Muscle layer of duodenum (tissue), 2 donors: ENCODE measurements around the gene LRRC70.
"Not testable (repeated sequence)": the region's sequence is repeated elsewhere in the genome, so short reads cannot be mapped to it uniquely, and the experiment has no call there.

Source experiments
- H3K27ac ChIP-seq: one replicate; pipeline ENCODE4 v1.7.0; 2013; ENCODE audit warnings: mild to moderate bottlenecking, low read length
- H3K27me3 ChIP-seq: one replicate; pipeline ENCODE4 v1.7.0; 2013; ENCODE audit warnings: low read depth, mild to moderate bottlenecking, control low read depth, low read length
- H3K36me3 ChIP-seq, 2 donors: one replicate each; pipeline ENCODE4 v1.7.0; 2013; ENCODE audit warnings: low read length in 2 of 2, control low read depth in 1 of 2, mild to moderate bottlenecking in 1 of 2; ENCODE audit not compliant: insufficient read depth in 2 of 2, control insufficient read depth in 1 of 2
- H3K4me1 ChIP-seq, 2 donors: one replicate each; pipeline ENCODE4 v1.7.0; 2013; ENCODE audit warnings: low read length in 2 of 2, mild to moderate bottlenecking in 2 of 2, control low read depth in 1 of 2, moderate library complexity in 1 of 2; ENCODE audit not compliant: insufficient read depth in 2 of 2, control insufficient read depth in 1 of 2
- H3K4me3 ChIP-seq, 2 donors: one replicate each; pipeline ENCODE4 v1.7.0; 2013; ENCODE audit warnings: low read length in 2 of 2, low read depth in 1 of 2, mild to moderate bottlenecking in 1 of 2
- H3K9me3 ChIP-seq, 2 donors: one replicate each; pipeline ENCODE4 v1.7.0; 2013; ENCODE audit warnings: low read length in 2 of 2, control low read depth in 1 of 2, mild to moderate bottlenecking in 1 of 2; ENCODE audit not compliant: control insufficient read depth in 1 of 2
- donor health status: healthy.

The LRRC70 gene

DNA sequence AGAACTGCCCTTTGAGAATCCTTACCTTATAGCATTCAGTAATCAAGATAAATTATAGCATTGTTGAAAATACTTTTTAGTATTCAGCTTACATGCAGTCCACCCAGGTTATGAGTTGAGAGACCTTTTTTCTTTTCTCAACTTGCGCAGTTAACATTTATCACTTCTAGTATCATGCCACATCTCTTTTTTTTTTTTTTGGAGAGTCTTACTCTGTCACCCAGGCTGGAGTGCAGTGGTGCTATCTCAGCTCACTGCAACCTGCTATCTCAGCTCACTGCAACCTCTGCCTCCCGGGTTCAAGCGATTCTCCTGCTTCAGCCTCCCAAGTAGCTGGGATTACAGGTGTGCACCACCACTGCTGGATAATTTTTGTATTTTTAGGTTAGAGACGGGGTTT, 29.0 kb downstream of the LRRC70 start:
- no peak overlapping the region for H3K4me3 ChIP-seq
- H3K27ac ChIP-seq, result no peak overlapping the region
- H3K9me3 ChIP-seq, result no peaks in the 10 kb centered on the region
- H3K4me1 ChIP-seq, result no peaks in the 10 kb centered on the region
- peaks cover 0 to 13% of the 10 kb centered on the region in 2 donors for H3K36me3 ChIP-seq
- no peaks in the 10 kb centered on the region for H3K27me3 ChIP-seq

DNA sequence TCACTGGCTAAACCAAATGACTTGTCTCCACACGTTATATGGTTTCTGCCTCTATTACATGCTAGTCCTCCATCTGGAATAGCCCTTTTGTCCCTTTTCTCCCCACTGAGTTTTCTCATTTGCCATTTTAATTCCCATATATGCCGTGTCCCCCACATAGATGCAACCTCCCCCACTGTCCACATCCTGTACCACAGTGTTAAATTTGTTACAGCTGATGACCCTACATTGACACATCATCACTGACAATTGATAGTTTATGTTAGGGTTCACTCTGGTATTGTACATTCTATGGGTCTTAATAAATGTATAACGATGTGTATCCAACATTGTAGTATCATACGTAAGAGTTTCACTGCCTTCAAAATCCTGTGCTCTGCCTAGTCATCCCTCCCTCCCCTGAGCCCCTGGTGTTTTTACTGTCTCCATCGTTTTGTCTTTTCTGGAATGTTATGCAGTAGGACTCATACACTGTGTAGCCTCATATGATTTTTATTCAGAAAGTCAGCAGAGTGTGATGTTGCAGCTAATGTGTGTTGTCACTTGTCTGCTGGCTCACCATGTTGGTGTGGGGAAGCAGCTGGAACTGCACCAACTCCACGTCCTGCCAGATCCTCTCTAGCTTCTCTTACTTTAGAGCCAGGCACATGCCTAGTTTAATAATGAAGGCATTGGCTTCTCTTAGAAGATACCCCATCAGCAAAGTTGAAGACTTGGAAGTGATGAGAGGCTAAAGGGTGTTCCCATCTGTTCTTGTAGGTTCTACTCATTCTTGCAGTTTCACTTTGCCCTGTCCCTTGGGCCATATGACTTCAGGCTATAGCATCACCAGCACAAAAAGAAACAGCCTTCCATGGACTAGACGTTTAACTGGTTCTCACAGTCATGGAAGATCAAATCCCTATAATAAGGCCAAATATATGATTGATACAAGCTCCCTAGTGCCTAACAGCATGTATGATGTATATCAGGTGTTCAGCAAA, 30.2 kb downstream of the LRRC70 start:
- no peak overlapping the region for H3K4me3 ChIP-seq
- H3K4me1 ChIP-seq, result no peaks in the 10 kb centered on the region
- H3K36me3 ChIP-seq, result peaks cover 0 to 12% of the 10 kb centered on the region in 2 donors
- H3K27me3 ChIP-seq, result no peaks in the 10 kb centered on the region
- no peak overlapping the region for H3K27ac ChIP-seq
- H3K9me3 ChIP-seq, result no peaks in the 10 kb centered on the region

DNA sequence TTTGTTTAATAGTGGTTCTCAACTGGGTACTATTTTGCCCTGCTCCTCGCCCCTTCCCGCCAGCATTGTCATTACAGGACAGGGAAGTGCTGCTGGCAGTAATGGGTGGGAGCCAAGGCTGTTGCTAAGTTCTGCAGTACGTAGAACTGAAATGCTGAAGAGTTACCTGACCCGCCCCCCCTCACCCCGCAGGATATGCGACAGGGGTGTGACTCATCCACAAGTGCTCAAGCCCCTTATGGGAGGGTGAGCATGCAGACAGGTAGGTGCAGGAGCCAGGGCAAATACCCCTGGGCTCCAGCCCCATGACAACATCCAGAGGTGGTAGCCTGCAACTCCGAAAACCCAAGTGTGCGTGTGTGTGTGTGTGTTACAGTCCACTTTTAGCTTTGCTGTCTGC, 35.7 kb downstream of the LRRC70 start:
- H3K9me3 ChIP-seq, result no peaks in the 10 kb centered on the region
- no peaks in the 10 kb centered on the region for H3K27me3 ChIP-seq
- H3K27ac ChIP-seq, result no peak overlapping the region
- H3K4me3 ChIP-seq, result no peak overlapping the region
- no peaks in the 10 kb centered on the region for H3K4me1 ChIP-seq
- H3K36me3 ChIP-seq, result peaks cover 0 to 7% of the 10 kb centered on the region in 2 donors

DNA sequence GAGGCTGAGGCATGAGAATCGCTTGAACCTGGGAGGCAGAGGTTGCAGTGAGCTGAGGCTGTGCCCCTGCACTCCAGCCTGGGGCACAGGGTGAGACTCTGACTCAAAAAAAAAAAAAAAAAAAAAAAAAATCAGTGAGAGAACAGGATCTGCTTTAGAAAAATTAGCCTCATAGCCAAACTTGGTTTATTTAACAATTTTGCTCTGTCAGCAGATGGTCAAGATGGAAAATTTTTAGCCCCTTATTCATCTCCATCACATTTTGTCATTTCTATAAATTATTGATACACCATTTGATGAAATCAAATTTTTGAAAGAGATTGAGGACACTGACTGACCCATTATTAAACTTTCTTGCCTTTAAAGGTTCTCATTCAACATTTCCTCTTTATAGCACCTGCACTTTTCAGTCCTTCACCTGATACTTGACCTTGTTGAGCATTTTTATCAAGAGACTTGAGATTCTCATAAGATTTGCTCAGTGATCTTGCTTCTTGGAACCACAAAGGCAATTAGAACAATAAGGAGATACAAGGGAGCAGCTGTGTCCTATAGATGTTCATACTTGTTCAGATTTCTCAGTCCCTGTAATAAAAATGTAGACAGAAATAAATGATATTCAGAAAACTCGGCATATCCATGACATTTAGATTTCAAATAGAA, 38.1 kb downstream of the LRRC70 start:
- Histone ChIP-seq H3K4me3 (no peak overlapping the region), H3K36me3 (peaks cover 0 to 7% of the 10 kb centered on the region in 2 donors)

DNA sequence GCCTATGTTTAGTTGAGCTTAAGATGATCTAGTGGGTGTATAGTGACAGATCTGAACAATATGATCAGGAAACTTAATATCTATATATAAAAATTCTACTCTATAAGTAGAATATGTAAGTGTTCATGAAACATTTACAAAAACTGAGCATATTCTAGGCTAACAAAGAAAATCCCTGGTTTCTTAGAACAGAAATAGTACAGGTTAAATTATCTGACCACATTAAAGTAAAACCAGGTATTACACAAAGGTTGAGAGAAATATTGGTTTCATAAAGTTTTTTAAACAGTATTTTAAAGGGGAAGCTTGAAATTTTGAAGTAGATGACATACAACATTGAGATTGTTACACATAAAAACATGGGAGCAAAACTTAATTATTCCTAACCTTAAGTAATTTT, 39.3 kb downstream of the LRRC70 start:
- no peak overlapping the region for H3K4me3 ChIP-seq
- no peaks in the 10 kb centered on the region for H3K9me3 ChIP-seq
- H3K36me3 ChIP-seq, result peaks cover 0 to 7% of the 10 kb centered on the region in 2 donors
- H3K27me3 ChIP-seq, result no peaks in the 10 kb centered on the region
- H3K27ac ChIP-seq, result no peak overlapping the region
- no peaks in the 10 kb centered on the region for H3K4me1 ChIP-seq

More for the DNA sequence above, 38.1 kb downstream of the LRRC70 start:
- no peaks in the 10 kb centered on the region for H3K9me3 ChIP-seq
- no peaks in the 10 kb centered on the region for H3K4me1 ChIP-seq
- no peaks in the 10 kb centered on the region for H3K27me3 ChIP-seq
- H3K27ac ChIP-seq, result no peak overlapping the region

DNA sequence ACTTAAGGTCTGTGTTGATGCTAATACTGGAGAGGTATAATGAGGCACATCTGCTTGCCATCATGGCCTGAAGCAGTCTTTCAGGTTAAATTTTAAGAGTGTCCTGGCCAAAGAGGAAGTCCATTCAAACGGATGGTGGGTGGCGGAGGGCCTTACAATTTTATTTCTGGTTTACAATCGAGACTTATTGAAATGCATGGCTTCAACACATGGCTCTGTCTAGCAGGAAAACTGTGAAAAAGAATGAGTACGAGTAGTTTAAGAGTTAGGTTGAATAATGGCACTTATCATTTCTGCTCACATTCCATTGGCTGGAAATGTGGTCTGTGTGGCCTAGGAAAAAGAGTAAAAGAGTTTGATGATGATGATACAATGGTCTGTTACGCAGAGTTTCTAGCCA, 42.1 kb downstream of the LRRC70 start:
- Histone ChIP-seq H3K36me3 (no peaks in the 10 kb centered on the region), H3K27ac (no peak overlapping the region), H3K27me3 (no peaks in the 10 kb centered on the region), H3K4me3 (no peak overlapping the region), H3K4me1 (no peaks in the 10 kb centered on the region), H3K9me3 (no peaks in the 10 kb centered on the region)

DNA sequence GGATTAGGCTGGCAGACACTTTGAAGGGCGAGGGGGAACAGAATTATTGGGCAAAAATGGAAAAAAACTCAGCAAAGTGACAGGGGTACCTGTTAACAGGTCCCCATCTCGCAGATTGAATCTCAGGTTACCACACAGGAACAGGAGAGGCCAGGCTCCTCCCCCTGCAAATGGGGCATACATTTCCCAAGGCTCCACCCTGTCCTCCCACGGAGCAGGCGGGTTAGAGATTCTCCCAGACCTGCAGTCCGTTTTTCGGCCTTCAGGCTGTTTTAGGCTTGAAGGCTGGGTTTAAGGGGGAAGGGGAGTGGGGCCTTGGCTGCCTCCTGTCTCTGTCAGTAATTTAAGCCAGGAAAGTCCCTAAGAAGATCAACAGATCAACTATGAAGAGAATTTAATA, 42.7 kb downstream of the LRRC70 start:
- Histone ChIP-seq H3K4me1 (no peaks in the 10 kb centered on the region), H3K27ac (no peak overlapping the region), H3K9me3 (no peaks in the 10 kb centered on the region), H3K4me3 (no peak overlapping the region), H3K27me3 (no peaks in the 10 kb centered on the region), H3K36me3 (no peaks in the 10 kb centered on the region)

DNA sequence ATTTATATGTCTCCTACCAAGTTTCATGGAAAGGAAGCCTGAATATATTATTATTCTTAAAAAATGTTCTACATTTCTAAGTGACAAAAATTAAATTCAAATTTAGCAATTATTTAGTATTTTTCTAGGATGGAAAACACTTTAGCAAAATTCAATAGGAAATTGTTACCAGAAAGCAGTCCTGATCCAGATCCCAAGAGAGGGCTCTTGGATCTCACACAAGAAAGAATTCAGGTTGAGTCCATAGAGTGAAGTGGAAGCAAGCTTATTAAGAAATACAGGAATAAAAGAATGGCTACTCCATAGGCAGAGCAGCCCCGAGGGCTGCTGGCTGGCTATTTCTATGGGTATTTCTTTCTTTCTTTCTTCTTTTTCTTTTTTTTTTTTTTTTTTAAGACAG, 44.7 kb downstream of the LRRC70 start:
- H3K4me1 ChIP-seq, result no peaks in the 10 kb centered on the region
- no peaks in the 10 kb centered on the region for H3K27me3 ChIP-seq
- H3K4me3 ChIP-seq, result no peak overlapping the region
- H3K27ac ChIP-seq, result no peak overlapping the region
- H3K9me3 ChIP-seq, result no peaks in the 10 kb centered on the region
- peaks cover 5 to 6% of the 10 kb centered on the region in 2 donors for H3K36me3 ChIP-seq

DNA sequence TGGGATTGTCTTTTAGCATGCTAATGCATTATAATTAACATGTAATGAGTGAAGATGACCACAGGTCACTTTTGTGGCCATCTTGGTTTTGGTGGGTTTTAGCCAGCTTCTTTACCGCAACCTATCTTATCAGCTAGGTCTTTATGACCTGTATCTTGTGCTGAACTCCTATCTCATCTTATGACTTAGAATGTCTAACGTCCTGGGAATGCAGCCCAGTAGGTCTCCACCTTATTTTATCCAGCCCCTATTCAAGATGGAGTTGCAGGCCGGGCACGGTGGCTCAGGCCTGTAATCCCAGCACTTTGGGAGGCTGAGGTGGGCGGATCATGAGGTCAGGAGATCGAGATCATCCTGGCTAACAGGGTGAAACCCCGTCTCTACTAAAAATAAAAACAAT, 45.8 kb downstream of the LRRC70 start:
- not testable (repeated sequence) for H3K4me1 ChIP-seq, H3K4me3 ChIP-seq, H3K27me3 ChIP-seq, H3K27ac ChIP-seq, H3K36me3 ChIP-seq, H3K9me3 ChIP-seq

DNA sequence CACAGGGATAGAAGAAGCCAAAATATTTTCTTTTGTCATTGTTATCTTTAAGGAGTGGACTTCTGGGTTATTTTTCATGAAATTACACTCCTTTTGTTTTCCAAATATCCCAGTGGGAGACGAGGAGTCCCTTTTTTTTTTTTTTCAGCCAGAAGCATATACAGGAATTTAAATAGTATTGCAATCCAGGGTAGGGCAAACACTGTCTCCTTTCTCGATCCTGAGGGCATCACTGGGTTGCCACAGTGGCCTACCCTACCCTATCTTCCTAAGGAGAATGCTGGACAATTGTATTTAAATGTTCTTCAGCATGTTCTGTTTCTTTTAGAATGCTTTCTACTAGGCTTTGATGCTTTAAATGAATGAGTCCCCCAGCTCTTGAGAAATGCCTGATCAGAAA, 47.9 kb downstream of the LRRC70 start:
- H3K27me3 ChIP-seq, result no peaks in the 10 kb centered on the region
- peaks cover 6% of the 10 kb centered on the region in 2 donors for H3K36me3 ChIP-seq
- H3K4me3 ChIP-seq, result no peak overlapping the region
- no peaks in the 10 kb centered on the region for H3K4me1 ChIP-seq
- no peak overlapping the region for H3K27ac ChIP-seq
- no peaks in the 10 kb centered on the region for H3K9me3 ChIP-seq

DNA sequence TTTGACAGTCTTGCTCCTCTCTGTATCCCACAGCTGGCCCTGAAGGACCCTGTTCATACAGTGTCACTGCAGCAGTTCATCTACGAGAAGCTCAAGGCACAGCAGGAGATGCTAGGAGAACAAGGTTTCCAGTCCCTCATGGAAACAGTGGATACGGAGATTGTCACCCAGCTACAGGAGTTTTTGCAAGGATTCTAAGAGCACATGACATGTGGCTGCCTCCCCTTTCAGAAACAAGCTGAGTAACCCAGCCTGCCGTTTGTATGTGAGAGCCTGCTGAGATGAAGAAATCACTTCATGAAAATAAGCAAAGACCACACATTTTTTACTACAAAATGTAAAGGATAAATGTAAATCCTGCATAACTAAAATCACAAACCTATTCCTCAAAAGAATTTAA, 48.5 kb downstream of the LRRC70 start:
- no peak overlapping the region for H3K4me3 ChIP-seq
- no peaks in the 10 kb centered on the region for H3K9me3 ChIP-seq
- peaks cover 6% of the 10 kb centered on the region in 2 donors for H3K36me3 ChIP-seq
- H3K4me1 ChIP-seq, result no peaks in the 10 kb centered on the region
- no peak overlapping the region for H3K27ac ChIP-seq
- H3K27me3 ChIP-seq, result no peaks in the 10 kb centered on the region
